Keratinocyte (primary cell): ENCODE results near the gene KBTBD4. TPM values are rescaled to one million over a fixed set of nuclear protein-coding genes. Genes with fewer than 3 reads are reported as not detected.
A peak's percentile ranks its signal among the peaks of the same experiment; 100 is the strongest.

ENCODE experiments used
- DNase-seq: peaks from one replicate; pipeline ENCODE4 v3.0.0-alpha.2; 2011; ENCODE audit warnings: low read depth, missing footprints, low spot score
- FAIRE-seq: peaks from 2 replicates; lab custom pipeline; 2011; peaks lifted over from hg19 to GRCh38; lab: Jason Lieb, UNC
- H2AFZ ChIP-seq: 2 replicates; pipeline ENCODE4 v1.6.0; 2012; ENCODE audit warnings: low read length, control low read depth, inconsistent platforms; ENCODE audit not compliant: control insufficient read depth
- H3K27ac ChIP-seq: 2 replicates; pipeline ENCODE4 v1.5.1; 2011; ENCODE audit warnings: low read length; ENCODE audit not compliant: control insufficient read depth, insufficient read depth
- H3K27me3 ChIP-seq: 3 replicates; pipeline ENCODE4 v1.6.0; 2011; ENCODE audit warnings: low read length; ENCODE audit not compliant: control insufficient read depth, insufficient read depth; ENCODE audit errors: extremely low read depth
- H3K36me3 ChIP-seq, 2 experiments: 2 replicates in 1 of 2; 3 replicates in 1 of 2; pipeline ENCODE4 v1.5.1; 2011; ENCODE audit warnings: low read length in 2 of 2, mild to moderate bottlenecking in 1 of 2; ENCODE audit not compliant: control insufficient read depth in 2 of 2, insufficient read depth in 2 of 2; ENCODE audit errors: extremely low read depth in 1 of 2
- H3K4me1 ChIP-seq: 3 replicates; pipeline ENCODE4 v1.5.1; 2011; ENCODE audit warnings: low read length; ENCODE audit not compliant: control insufficient read depth, insufficient read depth; ENCODE audit errors: extremely low read depth
- H3K4me2 ChIP-seq: 3 replicates; pipeline ENCODE4 v1.6.0; 2011; ENCODE audit warnings: low read depth, low read length; ENCODE audit not compliant: control insufficient read depth, insufficient read depth; ENCODE audit errors: extremely low read depth
- H3K4me3 ChIP-seq, 3 experiments: fragments of 200-600 bp in 1 of 3; sonication (generic) in 1 of 3; 2 replicates in 2 of 3; 3 replicates in 1 of 3; pipeline ENCODE4 v1.5.1; 2011 to 2016; ENCODE audit warnings: low read length in 3 of 3, mild to moderate bottlenecking in 3 of 3, control low read depth in 2 of 3, inconsistent platforms in 1 of 3, low read depth in 1 of 3, mixed read lengths in 1 of 3, mixed run types in 1 of 3, moderate library complexity in 1 of 3; ENCODE audit not compliant: control insufficient read depth in 2 of 3, insufficient read depth in 2 of 3; ENCODE audit errors: extremely low read depth in 1 of 3
- H3K79me2 ChIP-seq: 2 replicates; pipeline ENCODE4 v1.6.0; 2012; ENCODE audit warnings: low read length; ENCODE audit not compliant: control insufficient read depth, insufficient read depth
- H3K9ac ChIP-seq: 3 replicates; pipeline ENCODE4 v1.6.0; 2011; ENCODE audit warnings: low read length; ENCODE audit not compliant: control insufficient read depth, insufficient read depth; ENCODE audit errors: extremely low read depth
- H3K9me1 ChIP-seq: 3 replicates; pipeline ENCODE4 v1.6.0; 2011; ENCODE audit warnings: low read length; ENCODE audit not compliant: control insufficient read depth, insufficient read depth; ENCODE audit errors: extremely low read depth
- H3K9me3 ChIP-seq: 2 replicates; pipeline ENCODE4 v1.5.1; 2012; ENCODE audit warnings: low read depth, low read length; ENCODE audit not compliant: control insufficient read depth
- H4K20me1 ChIP-seq: 3 replicates; pipeline ENCODE4 v1.6.0; 2011; ENCODE audit warnings: low read length; ENCODE audit not compliant: control insufficient read depth, insufficient read depth; ENCODE audit errors: extremely low read depth
- CTCF ChIP-seq, 3 experiments: IDR thresholded peaks in 1 of 3; conservative IDR thresholded peaks in 1 of 3; optimal IDR thresholded peaks in 1 of 3; 2 replicates in 2 of 3; 3 replicates in 1 of 3; pipeline versions ENCODE3 to v1.5.1; 2011; ENCODE audit warnings: low read length in 3 of 3, mild to moderate bottlenecking in 3 of 3, moderate library complexity in 2 of 3, control low read depth in 1 of 3, inconsistent platforms in 1 of 3; ENCODE audit not compliant: insufficient read depth in 2 of 3; ENCODE audit errors: extremely low read depth in 1 of 3
- EZH2 ChIP-seq: IDR thresholded peaks from one replicate; pipeline ENCODE4 v1.6.1; 2012; ENCODE audit warnings: inconsistent platforms, mild to moderate bottlenecking, low read length, moderate library complexity
- dilution Hi-C: fragments of 300-500 bp; cut with MboI; formaldehyde crosslinking; loops from one replicate; pipeline ENCODE4 v1.7.0; 2020; ENCODE audit warnings: low sequenced_read_pairs; ENCODE audit not compliant: extremely low pct_ligation_motif_present
- polyA plus RNA-seq, 5 experiments: library from polyadenylated mRNA; depleted of rRNA in 3 of 5; stranded (reverse) in 3 of 5; stranded (forward) in 1 of 5; unstranded in 1 of 5; fragments of >200 nt; gene quantifications; 1 replicate in 1 of 5; 2 replicates in 3 of 5; 3 replicates in 1 of 5; pipeline versions ENCODE4 v1.2.1 to v1.2.3, GENCODE V29; 2011 to 2012; ENCODE audit warnings: missing spikeins in 2 of 5, low read depth in 1 of 5, low replicate concordance in 1 of 5

The KBTBD4 gene
- polyA plus RNA-seq, 1 donor (not counting 4 experiments of a cell fraction or from before 2014, with no cell fraction given), result 15.4 TPM

DNA sequence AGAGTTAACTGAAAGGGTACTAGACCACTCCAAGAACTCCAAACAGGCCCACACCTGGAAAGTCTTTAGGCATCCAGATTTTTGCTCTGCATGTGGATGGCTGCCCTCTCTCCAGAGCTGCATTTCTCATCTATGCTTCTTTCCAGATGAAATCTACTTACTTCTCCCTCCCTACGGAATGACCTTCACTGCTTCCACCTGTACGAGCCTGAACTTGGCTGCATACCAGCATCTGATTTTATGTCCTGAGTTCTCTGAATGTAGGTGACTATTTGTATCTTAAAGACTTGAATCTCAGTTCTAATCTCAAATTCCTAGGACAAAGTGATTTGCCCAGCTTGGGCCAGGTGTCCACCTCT is 39.1 kb downstream of the KBTBD4 start:
- Histone ChIP-seq H3K79me2 (peaks cover 90% of the 10 kb centered on the region), H3K9ac (peak overlapping the region; percentile 73), H2AFZ (no peak overlapping the region), H3K9me3 (no peaks in the 10 kb centered on the region), H3K4me2 (peak overlapping the region; percentile 74), H3K4me3 (peak overlapping the region in 2 of 3 experiments; percentile 48 to 58), H4K20me1 (peaks cover 11% of the 10 kb centered on the region), H3K4me1 (peaks cover 33% of the 10 kb centered on the region), H3K27me3 (no peaks in the 10 kb centered on the region), H3K27ac (peak overlapping the region; percentile 94), H3K9me1 (no peaks in the 10 kb centered on the region), H3K36me3 (peaks cover 0 to 4% of the 10 kb centered on the region in 2 experiments)
- no peak for DNase-seq
- dilution Hi-C loops, result no loop called here
- TF ChIP-seq EZH2, result no peak
- no peak for TF ChIP-seq CTCF (optimal IDR thresholded peaks at IDR 0.05 in 1 of 3, IDR thresholded peaks at IDR 0.05 in 1 of 3, conservative IDR thresholded peaks at IDR 0.05 in 1 of 3; ENCODE audit: extremely low read depth in 1 of 3, insufficient read depth in 2 of 3, low read length in 3 of 3)
- peak; percentile 48 for FAIRE-seq

GRCh38 chr11:47538741-47539565 is 39.8 kb downstream of the KBTBD4 start:
- H3K9ac ChIP-seq, result peak overlapping the region; percentile 73
- dilution Hi-C loops, result no loop called here
- FAIRE-seq (no peak), DNase-seq (no peak)
- peaks cover 11% of the 10 kb centered on the region for H4K20me1 ChIP-seq
- H3K9me1 ChIP-seq, result no peaks in the 10 kb centered on the region
- no peaks in the 10 kb centered on the region for H3K27me3 ChIP-seq
- H2AFZ ChIP-seq, result no peak overlapping the region
- no peaks in the 10 kb centered on the region for H3K9me3 ChIP-seq
- H3K4me2 ChIP-seq, result peak overlapping the region; percentile 74
- peaks cover 90% of the 10 kb centered on the region for H3K79me2 ChIP-seq
- TF ChIP-seq CTCF (optimal IDR thresholded peaks at IDR 0.05 in 1 of 3, IDR thresholded peaks at IDR 0.05 in 1 of 3, conservative IDR thresholded peaks at IDR 0.05 in 1 of 3; ENCODE audit: extremely low read depth in 1 of 3, insufficient read depth in 2 of 3, low read length in 3 of 3) (no peak), EZH2 (no peak)
- H3K36me3 ChIP-seq, result peaks cover 0 to 4% of the 10 kb centered on the region in 2 experiments
- H3K4me3 ChIP-seq, result peak overlapping the region in 2 of 3 experiments; percentile 48 to 58
- peak overlapping the region; percentile 94 for H3K27ac ChIP-seq
- peaks cover 33% of the 10 kb centered on the region for H3K4me1 ChIP-seq
